ENCODE data around the gene SCGB1D4.

- no peak for TF ChIP-seq CTCF (IDR thresholded peaks at IDR 0.05)
- no peak for TF ChIP-seq POLR2A (IDR thresholded peaks at IDR 0.05)
These were observed 9.1 kb upstream of the SCGB1D4 start for GRCh38 chr11:62307950-62308349.

All from adrenal gland (tissue), 5 donors.